K562 (cell line): ENCODE results near the gene SLC13A4. TPM values are rescaled to one million over a fixed set of nuclear protein-coding genes. Genes with fewer than 3 reads are reported as not detected.

Experiments
- ATAC-seq: fragments of 200-7000 bp; cut with Tn5 transposase; 3 replicates; pipeline ENCODE4 v1.9.1; 2020; ENCODE audit warnings: moderate library complexity
- BruUV-seq: library from RNA; stranded (reverse); fragments of 400-500 nt; replicated peaks from 2 replicates; lab custom pipeline; 2021; lab: Mats Ljungman, UMichigan
- CTCF ChIA-PET: fragments of 300-600 bp; formaldehyde crosslinking; extraction: SDS; loops from one replicate; lab custom pipeline; 2021; ENCODE audit warnings: low intra/inter-chr PET ratio; lab: Yijun Ruan, JAX
- POLR2A ChIA-PET: fragments of 300-600, 350-650 bp; sonication (Branson Sonifier 250); formaldehyde crosslinking; extraction: SDS; loops from one replicate; lab custom pipeline; 2021; ENCODE audit warnings: antibody characterized with exemption, inconsistent platforms; lab: Yijun Ruan, JAX
- DNase-seq, 4 experiments: peaks; one replicate each; pipeline versions ENCODE4 v3.0.0 to v3.0.0-alpha.2; 2011 to 2018; ENCODE audit warnings: low spot score in 3 of 4, mixed read lengths in 3 of 4; ENCODE audit errors: extremely low read depth in 1 of 4
- FAIRE-seq: peaks from 2 replicates; lab custom pipeline; 2011; peaks lifted over from hg19 to GRCh38; lab: Jason Lieb, UNC
- H2AFZ ChIP-seq: 2 replicates; pipeline ENCODE4 v1.6.0; 2011; ENCODE audit warnings: low read depth, low read length, control low read depth, inconsistent platforms
- H3K27ac ChIP-seq: fragments of 200-600 bp; 3 replicates; pipeline ENCODE4 v1.8.0; 2011; ENCODE audit warnings: low read depth, mild to moderate bottlenecking, control low read depth, inconsistent platforms, low read length, moderate library complexity, mixed read lengths; ENCODE audit errors: extremely low read depth
- H3K27me3 ChIP-seq, 2 experiments: fragments of 300-600 bp in 1 of 2; 2 replicates in 1 of 2; 3 replicates in 1 of 2; pipeline versions ENCODE4 v1.6.0 to v1.8.0; 2011; ENCODE audit warnings: inconsistent platforms in 2 of 2, low read length in 2 of 2, mild to moderate bottlenecking in 1 of 2, mixed read lengths in 1 of 2, moderate library complexity in 1 of 2; ENCODE audit not compliant: control insufficient read depth in 2 of 2, insufficient read depth in 2 of 2
- H3K36me3 ChIP-seq: fragments of 300-600 bp; 3 replicates; pipeline ENCODE4 v1.8.0; 2011; ENCODE audit warnings: mild to moderate bottlenecking, low read length, inconsistent platforms; ENCODE audit not compliant: control insufficient read depth, insufficient read depth
- H3K4me1 ChIP-seq, 2 experiments: fragments of 200-600 bp in 1 of 2; replicated peaks in 1 of 2; 2 replicates in 1 of 2; 3 replicates in 1 of 2; pipeline versions ENCODE4 v1.5.1 to v1.8.0; 2011; ENCODE audit warnings: inconsistent platforms in 2 of 2, low read length in 2 of 2, mild to moderate bottlenecking in 1 of 2, mixed read lengths in 1 of 2, moderate library complexity in 1 of 2; ENCODE audit not compliant: control insufficient read depth in 2 of 2, insufficient read depth in 2 of 2
- H3K4me2 ChIP-seq: 2 replicates; pipeline ENCODE4 v1.6.1; 2011; ENCODE audit warnings: low read length, control low read depth, inconsistent platforms, mixed read lengths; ENCODE audit not compliant: insufficient read depth
- H3K4me3 ChIP-seq: fragments of 200-600 bp; sonication (generic), shearing (Covaris generic); 2 replicates; pipeline ENCODE4 v1.5.1; 2016; ENCODE audit warnings: control low read depth, inconsistent platforms
- H3K79me2 ChIP-seq: fragments of 200-600 bp; 3 replicates; pipeline ENCODE4 v1.8.0; 2011; ENCODE audit warnings: low read length, inconsistent platforms; ENCODE audit not compliant: control insufficient read depth, insufficient read depth
- H3K9ac ChIP-seq, 2 experiments: 2 replicates each; pipeline versions ENCODE4 v1.6.0 to v1.6.1; 2011; ENCODE audit warnings: low read depth in 2 of 2, low read length in 2 of 2, control low read depth in 1 of 2, inconsistent platforms in 1 of 2, mild to moderate bottlenecking in 1 of 2, mixed read lengths in 1 of 2; ENCODE audit not compliant: insufficient read depth in 1 of 2
- H3K9me1 ChIP-seq: one replicate; pipeline ENCODE4 v1.6.0; 2011; ENCODE audit warnings: inconsistent platforms, mild to moderate bottlenecking, low read length, moderate library complexity; ENCODE audit not compliant: control insufficient read depth, insufficient read depth
- H3K9me3 ChIP-seq: replicated peaks from 2 replicates; pipeline ENCODE4 v1.5.1; 2011; ENCODE audit warnings: low read depth, low read length, inconsistent platforms; ENCODE audit not compliant: control insufficient read depth, insufficient read depth
- H4K20me1 ChIP-seq: replicated peaks from 2 replicates; pipeline ENCODE4 v1.6.1; 2011; ENCODE audit warnings: low read length, inconsistent platforms, mixed read lengths; ENCODE audit not compliant: control insufficient read depth, insufficient read depth
- ATF6 ChIP-seq: sonication (generic); formaldehyde crosslinking; IDR thresholded peaks from 2 replicates; pipeline ENCODE4 v1.4.0; 2020; ENCODE audit warnings: mild to moderate bottlenecking, missing genetic modification reagents
- BRD9 ChIP-seq: fragments of 450-650 bp; IDR thresholded peaks from 2 replicates; pipeline ENCODE4 v1.6.1; 2018; ENCODE audit warnings: low read depth; ENCODE audit not compliant: partially characterized antibody
- CGGBP1 ChIP-seq: fragments of 250-450 bp; sonication (Bioruptor Pico); IDR thresholded peaks from 2 replicates; pipeline ENCODE4 v1.9.0; 2021; ENCODE audit warnings: mild to moderate bottlenecking
- DLX4 ChIP-seq: fragments of 250-450 bp; sonication (Bioruptor Pico); IDR thresholded peaks from 2 replicates; pipeline ENCODE4 v1.6.1; 2021; ENCODE audit warnings: mild to moderate bottlenecking
- GMEB1 ChIP-seq: fragments of 250-450 bp; sonication (Bioruptor Pico); IDR thresholded peaks from 2 replicates; pipeline ENCODE4 v1.4.0; 2020; ENCODE audit warnings: mild to moderate bottlenecking
- L3MBTL2 ChIP-seq: fragments of 450-650 bp; IDR thresholded peaks from 2 replicates; pipeline ENCODE4 v1.6.1; 2016; ENCODE audit warnings: mild to moderate bottlenecking, moderate library complexity
- MYBL2 ChIP-seq, 2 experiments: fragments of 450-650 bp in 1 of 2; sonication (generic) in 1 of 2; formaldehyde crosslinking in 1 of 2; IDR thresholded peaks; 2 replicates each; pipeline versions ENCODE4 v1.6.1 to v1.8.1; 2017 to 2022; ENCODE audit warnings: borderline replicate concordance in 1 of 2, inconsistent platforms in 1 of 2, low read depth in 1 of 2, mild to moderate bottlenecking in 1 of 2, missing genetic modification reagents in 1 of 2, moderate library complexity in 1 of 2
- RAD21 ChIP-seq, 2 experiments: fragments of 250-450 bp in 1 of 2; fragments of 450-650 bp in 1 of 2; sonication (Bioruptor Pico) in 1 of 2; formaldehyde crosslinking in 1 of 2; IDR thresholded peaks in 1 of 2; conservative IDR thresholded peaks in 1 of 2; 2 replicates each; pipeline versions ENCODE4 v1.4.0 to v1.8.0; 2020 to 2022; ENCODE audit warnings: mild to moderate bottlenecking in 2 of 2, moderate library complexity in 1 of 2
- USF1 ChIP-seq: sonication (generic); formaldehyde crosslinking; IDR thresholded peaks from 2 replicates; pipeline ENCODE4 v1.9.0; 2022; ENCODE audit warnings: mild to moderate bottlenecking, missing genetic modification reagents
- ZNF263 ChIP-seq: sonication (generic); formaldehyde crosslinking; IDR thresholded peaks from 2 replicates; pipeline ENCODE4 v1.8.0; 2022; ENCODE audit warnings: mild to moderate bottlenecking, missing genetic modification reagents, borderline replicate concordance
- ZNF830 ChIP-seq: fragments of 250-450 bp; sonication (Bioruptor Pico); IDR thresholded peaks from 2 replicates; pipeline ENCODE4 v1.5.0; 2021; ENCODE audit warnings: mild to moderate bottlenecking
- WGBS: fragments of 100-300 bp; shearing (Covaris generic); methylation state at CpG from one replicate; pipeline ENCODE4 v1.1.6; 2016; ENCODE audit warnings: low coverage, mixed read lengths; ENCODE audit not compliant: insufficient coverage; ENCODE audit errors: missing lambda C conversion rate; 5-methylcytosine and 5-hydroxymethylcytosine counted together
- in situ Hi-C: fragments of 300-500 bp; cut with MboI; formaldehyde crosslinking; loops from 4 replicates; pipeline ENCODE4 v1.15.0; 2018; ENCODE audit warnings: inconsistent platforms, mixed read lengths
- intact Hi-C: fragments of 100-400 bp; cut with micrococcal nuclease; formaldehyde crosslinking; loops from 2 replicates; pipeline ENCODE4 v1.14.2; 2022
- polyA plus RNA-seq, 8 experiments: library from polyadenylated mRNA; depleted of rRNA in 4 of 8; stranded (reverse) in 5 of 8; unstranded in 3 of 8; fragments of >200 nt; fragmentation: Nextera tagmentation in 2 of 8; fragmentation: Illumina TruSeq in 1 of 8; extraction: Ambion mirVana in 2 of 8; extraction: Trizol in 1 of 8; gene quantifications; 2 replicates each; pipeline versions ENCODE4 v1.2.1 to v1.2.3, GENCODE V29; 2011 to 2014; ENCODE audit warnings: inconsistent platforms in 1 of 8, missing spikeins in 1 of 8
- total RNA-seq, 7 experiments: library from RNA; depleted of rRNA in 6 of 7; stranded (reverse); fragments of >200 nt in 6 of 7; fragmentation: Illumina TruSeq in 2 of 7; extraction: Trizol in 2 of 7; gene quantifications; 2 replicates each; pipeline versions ENCODE4 v1.2.1 to v1.2.3, GENCODE V29; 2011 to 2021; ENCODE audit warnings: low replicate concordance in 1 of 7

Gene SLC13A4
- total and polyA plus RNA-seq, 9 of the 15 experiments (the other 6 are each of a cell fraction or from before 2014, with no cell fraction given) = 0.11 to 1.0 (median 0.36) TPM

GRCh38 chr7:135712796-135713195 lies 15.2 kb downstream of the SLC13A4 start (continued):
- TF ChIP-seq CGGBP1 (no peak), MYBL2 (IDR thresholded peaks at IDR 0.05; ENCODE audit: low read depth) (no peak), MYBL2 (CRISPR knock-in tag; IDR thresholded peaks at IDR 0.05; ENCODE audit: borderline replicate concordance) (no peak), BRD9 (no peak), GMEB1 (CRISPR knock-in tag) (no peak)

- H3K4me3 ChIP-seq = no peak overlapping the region
- in situ Hi-C loops (no loop called here), intact Hi-C loops (no loop called here)
- no peak overlapping the region for H3K9ac ChIP-seq
- peaks cover 19 to 29% of the 10 kb centered on the region in 2 experiments; a peak in 4 of 5 replicates for H3K27me3 ChIP-seq
- ChIA-PET POLR2A (interaction anchor here (0.7 to 1.4 kb wide), 2 partner anchors 16 to 51 kb away, joined by 3 to 4 read pairs; partner anchors contain the start of gene SLC13A4), CTCF (no interaction called here)
- H3K27ac ChIP-seq = no peak overlapping the region
- 20% methylated on average over 4 of the region's 4 CpGs for WGBS
- H3K4me1 ChIP-seq = peaks cover 2 to 10% of the 10 kb centered on the region in 2 experiments; a peak in 3 of 5 replicates
- H2AFZ ChIP-seq = no peak overlapping the region
- BruUV-seq = no TSS peak
- ATAC-seq = no peak
- no peak for DNase-seq
- no peaks in the 10 kb centered on the region for H3K36me3 ChIP-seq
- H4K20me1 ChIP-seq = no peaks in the 10 kb centered on the region
- no peak for FAIRE-seq
- H3K4me2 ChIP-seq = no peak overlapping the region
- H3K79me2 ChIP-seq = no peaks in the 10 kb centered on the region
- H3K9me1 ChIP-seq = no peaks in the 10 kb centered on the region
- no peaks in the 10 kb centered on the region for H3K9me3 ChIP-seq
- TF ChIP-seq ZNF263 (CRISPR knock-in tag) (peak; percentile 51; the same call in 1 of the 2 replicates), RAD21 (CRISPR knock-in tag; conservative IDR thresholded peaks at IDR 0.05 in 1 of 2, IDR thresholded peaks at IDR 0.05 in 1 of 2) (0 out of 4 replicates have a peak, but pooled peaks of 1 of the 2 experiments have one; percentile 13), ATF6 (CRISPR knock-in tag) (no peak), L3MBTL2 (no peak), DLX4 (no peak), ZNF830 (CRISPR knock-in tag) (no peak), USF1 (CRISPR knock-in tag) (0 out of 2 replicates have a peak, but pooled peaks have one; percentile 9)
Observed at GRCh38 chr7:135712182-135712782, 15.7 kb downstream of the SLC13A4 start.
